ENCODE measurements around the gene GABBR1.
"Not testable (repeated sequence)": the region's sequence is repeated elsewhere in the genome, so short reads cannot be mapped to it uniquely, and the experiment has no call there.

GABBR1 gene

GRCh38 chr6:29632789-29633533 is at the start of gene GABBR1:
GABBR1 (minus strand) TSS chr6:29633183; CDS start chr6:29632385, 798 bp downstream.
- no peak for DNase-seq

DNA sequence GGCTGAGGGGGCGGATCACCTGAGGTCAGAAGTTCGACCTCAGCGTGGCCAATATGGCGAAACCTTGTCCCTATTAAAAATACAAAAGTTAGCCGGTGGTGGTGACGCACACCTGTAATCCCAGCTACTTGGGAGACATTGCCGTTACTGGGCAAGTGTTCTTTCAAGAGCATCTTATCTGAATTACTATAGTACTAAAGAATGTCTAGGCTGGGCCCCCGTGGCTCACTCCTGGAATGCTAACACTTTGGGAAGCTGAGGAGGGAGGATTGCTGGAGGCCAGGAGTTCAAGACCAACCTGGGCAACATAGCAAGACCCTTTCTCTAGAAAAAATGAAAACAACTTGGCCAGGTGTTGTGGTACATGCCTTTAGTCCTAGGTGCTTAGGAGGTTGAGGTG is 48.8 kb upstream of the GABBR1 start:
- no peak for DNase-seq

DNA sequence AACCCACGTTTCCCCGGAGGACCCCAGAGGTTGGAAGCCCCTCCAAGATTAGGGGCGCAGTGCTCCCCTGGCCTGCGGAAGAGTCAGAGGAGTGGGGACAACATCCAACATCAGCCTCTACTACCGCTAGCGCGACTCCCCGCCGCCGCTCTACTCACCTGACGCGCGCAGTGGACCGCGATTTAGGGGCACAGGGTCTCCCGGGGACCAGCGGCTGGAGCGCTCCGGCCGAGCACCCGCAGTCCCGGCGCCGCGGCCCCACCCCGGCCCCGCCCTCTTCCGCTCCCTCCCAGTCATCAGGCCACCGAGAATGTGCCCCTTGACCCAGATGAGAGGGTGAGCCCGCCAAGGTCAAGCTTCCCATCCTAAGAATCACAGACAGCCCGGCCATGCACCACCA is 47.9 kb upstream of the GABBR1 start, which contains the start of gene ZFP57:
Gene ZFP57, minus strand, starts transcription at position 249 of the 400 bp plus-strand sequence. CDS start 4,149 bp downstream, outside the sequence.
- DNase-seq, result no peak

- DNase-seq, result no peak
Observed at GRCh38 chr6:29680416-29680815, 47.4 kb upstream of the GABBR1 start.

DNA sequence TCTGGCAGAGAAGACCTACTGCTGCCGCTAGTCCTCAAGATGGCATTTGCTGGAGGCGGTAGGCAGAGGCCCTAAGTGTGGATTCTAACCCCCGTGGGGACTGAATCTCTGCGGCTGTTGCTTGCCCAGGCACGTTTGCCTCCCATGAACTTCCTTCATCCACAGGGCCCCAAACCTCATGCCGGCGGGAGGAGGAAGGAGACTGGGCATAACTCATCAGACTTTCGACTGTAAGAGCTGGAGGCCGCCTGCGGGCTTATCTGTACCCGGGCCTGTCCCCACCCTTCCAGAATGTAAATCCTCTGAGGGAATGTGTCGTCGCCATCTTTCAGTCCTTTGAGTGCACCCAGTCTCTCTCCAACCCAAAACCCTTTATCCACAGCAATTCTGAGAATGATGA is 47.0 kb upstream of the GABBR1 start:
- DNase-seq, result no peak

- no peak for DNase-seq
Observed at GRCh38 chr6:29678114-29678513, 45.1 kb upstream of the GABBR1 start.

- DNase-seq, result no peak
Observed at GRCh38 chr6:29676981-29677601, 44.1 kb upstream of the GABBR1 start.

GRCh38 chr6:29675561-29675960 is 42.6 kb upstream of the GABBR1 start:
- DNase-seq, result no peak

DNA sequence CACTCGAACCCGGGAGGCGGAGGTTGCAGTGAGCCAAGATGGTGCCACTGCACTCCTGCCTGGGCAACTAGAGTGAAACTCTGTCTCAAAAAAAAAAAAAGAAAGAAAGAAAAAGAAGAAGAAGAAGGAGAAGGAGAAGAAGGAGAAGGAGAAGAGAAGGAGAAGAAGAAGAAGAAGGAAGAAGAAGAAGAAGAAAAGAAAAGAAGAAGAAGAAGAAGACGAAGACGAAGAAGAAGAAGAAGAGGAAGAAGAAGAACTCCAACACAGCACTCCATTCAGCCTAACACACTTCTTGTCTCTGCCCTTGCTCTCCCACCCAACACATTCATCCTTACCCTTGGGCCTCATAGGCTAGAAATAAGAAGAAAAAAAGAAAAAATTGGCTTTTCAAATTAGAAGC is 41.0 kb upstream of the GABBR1 start:
- DNase-seq, result no peak

- no peak for DNase-seq
Observed at GRCh38 chr6:29673161-29673560, 40.2 kb upstream of the GABBR1 start.

DNA sequence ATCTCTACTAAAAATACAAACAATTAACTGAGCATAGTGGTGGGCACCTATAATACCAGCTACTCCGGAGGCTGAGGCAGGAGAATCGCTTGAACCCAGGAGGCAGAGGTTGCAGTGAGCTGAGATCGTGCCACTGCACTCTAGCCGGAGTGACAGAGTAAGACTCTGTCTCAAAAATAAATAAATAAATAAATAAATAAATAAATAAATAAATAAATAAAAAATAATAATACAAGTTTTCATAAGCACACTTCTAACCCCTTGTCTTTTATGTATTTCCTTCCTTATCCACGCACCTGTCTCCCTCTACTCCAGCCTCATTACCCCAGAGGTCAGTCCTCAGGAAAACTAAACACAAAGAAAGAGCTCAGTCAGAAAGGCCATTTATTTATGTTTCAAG is 39.1 kb upstream of the GABBR1 start:
- DNase-seq, result not testable (repeated sequence)

- DNase-seq, result no peak
Observed at GRCh38 chr6:29671026-29671425, 38.0 kb upstream of the GABBR1 start.

GRCh38 chr6:29667158-29667557 is 34.2 kb upstream of the GABBR1 start:
- DNase-seq, result no peak

GRCh38 chr6:29666826-29667130 is 33.8 kb upstream of the GABBR1 start:
- no peak for DNase-seq

GRCh38 chr6:29665942-29666825 is 33.2 kb upstream of the GABBR1 start:
- DNase-seq, result no peak

DNA sequence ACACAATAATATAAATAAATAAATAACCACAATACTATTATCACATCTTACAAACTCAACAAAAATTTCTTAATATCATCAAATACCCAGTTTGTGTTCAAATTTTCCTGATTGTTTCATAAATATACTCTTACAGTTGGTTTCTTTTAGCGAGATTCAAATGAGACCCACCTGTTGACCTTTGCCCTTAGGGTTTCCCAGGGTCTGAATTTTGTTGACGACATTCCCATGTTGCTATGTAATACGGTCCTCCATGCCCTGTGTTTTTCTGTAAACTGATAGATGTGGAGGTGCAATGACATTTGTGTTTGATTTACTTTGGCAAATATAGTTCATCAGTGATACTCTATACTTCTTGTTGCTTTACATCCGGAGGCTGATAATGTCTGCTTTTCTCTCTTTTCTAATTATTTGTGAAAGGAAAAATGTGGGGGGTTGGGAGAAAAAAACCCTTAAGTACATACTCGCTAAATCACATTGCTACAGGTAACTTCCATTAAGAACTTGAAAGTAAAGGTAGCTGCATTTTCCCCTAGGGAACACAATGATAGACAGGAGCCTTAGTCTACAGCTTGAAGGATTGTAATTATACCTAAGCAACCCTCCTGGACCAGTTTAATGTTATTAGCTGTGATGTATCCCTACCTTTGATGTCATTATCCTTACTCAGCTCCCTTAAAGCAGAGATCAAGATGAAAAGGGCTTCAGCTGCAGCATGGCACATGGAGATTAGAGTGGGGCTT is 30.5 kb upstream of the GABBR1 start:
- no peak for DNase-seq

GRCh38 chr6:29661502-29662141 is 28.6 kb upstream of the GABBR1 start:
- not testable (repeated sequence) for DNase-seq

- no peak for DNase-seq
Observed at GRCh38 chr6:29661071-29661470, 28.1 kb upstream of the GABBR1 start.

DNA sequence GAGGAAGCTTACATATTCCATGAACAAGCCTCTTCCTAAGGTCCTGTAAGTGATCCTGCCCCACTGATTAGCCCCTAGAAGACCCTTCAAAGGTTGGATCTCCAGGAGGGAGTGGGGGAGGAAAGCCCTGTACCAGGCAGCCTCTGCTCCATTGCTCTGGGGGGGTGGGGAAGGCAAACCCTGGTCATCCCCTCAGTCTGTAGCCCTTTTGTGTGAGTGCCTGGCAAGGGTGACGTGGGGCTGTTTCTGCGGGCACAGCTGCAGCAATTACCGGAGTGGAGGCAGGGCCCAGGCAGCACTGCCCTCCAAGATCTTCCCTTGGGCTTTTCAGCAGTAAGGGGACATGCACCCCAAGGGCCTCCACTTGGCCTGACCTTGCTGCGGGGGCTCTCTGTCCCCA is 23.8 kb upstream of the GABBR1 start, which contains the start of gene MOG:
Gene MOG, plus strand, starts transcription at position 295 of the 400 bp plus-strand sequence. CDS start 118 bp downstream, outside the sequence.
- no peak for DNase-seq

- DNase-seq, result no peak
Observed at GRCh38 chr6:29656157-29656556, 23.2 kb upstream of the GABBR1 start.

GRCh38 chr6:29655658-29656057 is 22.7 kb upstream of the GABBR1 start:
- no peak for DNase-seq

- DNase-seq, result peak; percentile 82
Observed at GRCh38 chr6:29653452-29654038, 20.6 kb upstream of the GABBR1 start.
